Effector memory CD4-positive, alpha-beta T cell (primary cell): Measurements from ENCODE around the gene PIAS4.

Source experiments
- DNase-seq, 3 donors: peaks; one replicate each; pipeline ENCODE4 v3.0.0-alpha.2; 2020
- H3K27ac ChIP-seq: 2 replicates; pipeline ENCODE4 v1.7.0; 2013; ENCODE audit warnings: mild to moderate bottlenecking, low read length, moderate library complexity; ENCODE audit not compliant: insufficient read depth, poor library complexity, severe bottlenecking
- H3K27me3 ChIP-seq: replicated peaks from 2 replicates; pipeline ENCODE4 v1.7.0; 2013; ENCODE audit warnings: mild to moderate bottlenecking, low read length; ENCODE audit not compliant: insufficient read depth, control insufficient read depth, poor library complexity, severe bottlenecking
- H3K36me3 ChIP-seq: 2 replicates; pipeline ENCODE4 v1.7.0; 2013; ENCODE audit warnings: mild to moderate bottlenecking, low read length, moderate library complexity; ENCODE audit not compliant: control insufficient read depth, insufficient read depth
- H3K4me1 ChIP-seq: 2 replicates; pipeline ENCODE4 v1.7.0; 2013; ENCODE audit warnings: low read length, mild to moderate bottlenecking; ENCODE audit not compliant: control insufficient read depth, insufficient read depth, poor library complexity, severe bottlenecking
- H3K4me3 ChIP-seq: 2 replicates; pipeline ENCODE4 v1.7.0; 2013; ENCODE audit warnings: low read length, low read depth, mild to moderate bottlenecking; ENCODE audit not compliant: insufficient read depth, poor library complexity, severe bottlenecking
- H3K9me3 ChIP-seq: 2 replicates; pipeline ENCODE4 v1.7.0; 2013; ENCODE audit warnings: mild to moderate bottlenecking, low read length, moderate library complexity; ENCODE audit not compliant: control insufficient read depth

The PIAS4 gene

DNA sequence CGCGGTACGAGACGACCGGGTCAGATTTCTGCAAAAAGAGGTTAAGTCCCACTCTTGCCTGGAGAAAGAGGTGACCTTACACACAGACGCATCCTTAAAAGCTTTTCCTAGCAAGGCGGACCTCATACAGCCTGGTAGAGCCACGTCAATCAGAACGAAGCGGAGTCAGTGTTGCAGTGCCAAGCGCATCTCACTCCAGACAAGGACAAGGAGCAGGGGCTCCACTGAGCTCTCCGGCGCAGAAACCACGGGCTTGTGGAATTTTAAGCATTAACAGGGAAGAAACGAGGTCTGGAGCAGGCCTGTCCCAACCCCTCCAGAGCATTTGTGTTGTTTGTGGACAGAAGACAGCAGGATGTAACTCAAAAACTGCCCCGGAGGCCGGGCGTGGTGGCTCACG, 29.4 kb upstream of the PIAS4 start:
- Histone ChIP-seq H3K4me1 (no peaks in the 10 kb centered on the region), H3K27ac (no peak overlapping the region), H3K9me3 (no peaks in the 10 kb centered on the region), H3K4me3 (no peak overlapping the region), H3K27me3 (no peaks in the 10 kb centered on the region), H3K36me3 (peaks cover 75% of the 10 kb centered on the region)
- no peak for DNase-seq

DNA sequence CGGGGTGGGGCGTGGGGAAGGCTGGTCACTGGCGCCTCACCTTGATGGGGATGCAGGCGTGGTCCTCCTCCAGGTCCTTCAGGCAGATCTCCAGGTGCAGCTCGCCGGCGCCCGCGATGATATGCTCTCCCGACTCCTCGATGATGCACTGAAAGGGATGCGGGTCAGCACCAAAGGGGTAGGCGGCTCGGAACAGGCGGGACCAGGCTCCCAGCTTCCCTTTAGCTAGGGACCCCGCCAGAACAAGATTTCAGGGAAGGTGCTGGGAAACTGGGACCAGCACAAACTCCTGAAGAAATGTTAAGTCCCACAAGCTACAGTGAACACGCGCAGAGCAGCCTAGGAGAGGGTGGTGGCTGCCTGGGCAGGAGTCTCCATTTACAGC, 28.3 kb upstream of the PIAS4 start:
- Histone ChIP-seq H3K9me3 (no peaks in the 10 kb centered on the region), H3K4me3 (no peak overlapping the region), H3K4me1 (peaks cover 8% of the 10 kb centered on the region), H3K27me3 (no peaks in the 10 kb centered on the region), H3K36me3 (peaks cover 86% of the 10 kb centered on the region), H3K27ac (no peak overlapping the region)
- no peak for DNase-seq

DNA sequence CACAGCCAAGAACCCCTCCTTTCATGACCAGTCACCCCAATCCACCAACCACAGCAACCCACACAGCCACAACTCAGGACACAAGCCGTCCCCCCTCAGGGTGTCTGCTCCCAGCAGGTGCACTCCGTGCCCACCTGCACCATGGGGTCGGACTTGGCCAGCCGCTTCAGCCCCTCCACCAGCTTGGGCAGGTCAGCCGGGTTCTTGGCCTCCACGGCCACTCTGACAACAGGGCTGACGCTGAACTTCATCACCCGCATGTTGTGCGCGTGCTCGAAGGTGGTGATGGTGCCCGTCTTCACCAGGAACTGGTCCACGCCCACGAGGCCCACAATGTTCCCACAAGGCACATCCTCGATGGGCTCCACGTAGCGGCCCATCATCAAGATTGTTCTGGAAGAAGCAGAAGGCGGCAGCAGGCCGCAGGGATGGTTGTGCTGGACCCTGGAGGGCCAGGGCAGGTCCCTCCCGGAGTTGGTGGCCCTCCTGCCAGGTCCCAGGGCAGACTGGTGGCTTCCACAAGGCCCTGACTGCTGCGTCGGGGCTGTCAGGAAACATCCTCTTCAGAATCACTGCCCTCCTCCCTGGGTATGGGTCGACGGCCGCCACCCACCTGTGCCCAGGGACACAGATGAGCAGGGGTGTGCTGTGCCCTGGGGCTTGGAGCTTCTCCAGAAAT, 27.7 kb upstream of the PIAS4 start:
- H3K36me3 ChIP-seq, result peaks cover 86% of the 10 kb centered on the region
- no peak for DNase-seq
- H3K27ac ChIP-seq, result no peak overlapping the region
- H3K9me3 ChIP-seq, result no peaks in the 10 kb centered on the region
- H3K4me3 ChIP-seq, result no peak overlapping the region
- H3K4me1 ChIP-seq, result peaks cover 9% of the 10 kb centered on the region
- H3K27me3 ChIP-seq, result no peaks in the 10 kb centered on the region

DNA sequence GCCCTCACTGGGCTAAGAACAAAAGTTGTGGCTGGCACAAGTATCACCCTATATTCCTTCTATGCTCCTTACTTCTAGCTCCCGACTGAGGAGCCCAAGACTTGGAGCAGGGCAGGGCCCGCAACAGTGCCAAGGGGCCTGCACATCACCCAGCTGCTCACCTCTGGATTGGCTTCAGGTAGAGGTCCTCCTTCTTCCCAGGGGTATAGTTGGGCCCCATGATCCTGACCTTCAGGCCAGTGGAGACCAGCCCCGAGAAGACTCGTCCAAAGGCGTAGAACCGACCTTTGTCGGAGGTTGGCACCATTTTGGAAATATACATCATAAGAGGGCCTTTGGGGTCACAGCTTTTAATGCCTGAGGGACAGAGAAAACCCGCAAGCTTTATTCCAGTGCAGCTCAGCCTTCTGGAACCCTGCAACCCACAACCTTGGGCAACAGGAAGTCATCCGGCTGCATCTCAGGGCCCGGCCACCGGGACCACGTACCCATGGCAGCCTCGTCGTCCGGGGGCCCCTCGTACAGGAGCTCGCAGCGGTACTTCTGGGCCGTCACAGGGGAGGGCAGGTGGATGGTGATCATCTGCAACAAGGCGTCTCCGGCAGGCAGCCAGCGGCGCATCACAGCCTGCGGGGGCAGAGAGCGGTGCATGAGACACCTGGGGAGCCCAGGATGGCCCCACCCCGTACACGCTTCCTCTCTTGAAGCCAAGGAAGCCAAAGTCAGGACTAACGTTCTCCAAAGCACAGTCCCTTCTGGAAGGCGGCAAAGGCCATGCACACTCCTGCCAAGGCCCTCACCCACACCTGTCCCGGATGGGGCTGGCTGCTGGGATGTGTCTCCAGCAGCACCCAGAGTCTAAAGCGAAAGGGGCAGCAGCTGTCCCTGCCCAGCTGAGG, 26.9 kb upstream of the PIAS4 start:
- Histone ChIP-seq H3K9me3 (no peaks in the 10 kb centered on the region), H3K27ac (no peak overlapping the region), H3K36me3 (peaks cover 84% of the 10 kb centered on the region), H3K27me3 (no peaks in the 10 kb centered on the region), H3K4me1 (peaks cover 11% of the 10 kb centered on the region), H3K4me3 (no peak overlapping the region)
- no peak for DNase-seq

DNA sequence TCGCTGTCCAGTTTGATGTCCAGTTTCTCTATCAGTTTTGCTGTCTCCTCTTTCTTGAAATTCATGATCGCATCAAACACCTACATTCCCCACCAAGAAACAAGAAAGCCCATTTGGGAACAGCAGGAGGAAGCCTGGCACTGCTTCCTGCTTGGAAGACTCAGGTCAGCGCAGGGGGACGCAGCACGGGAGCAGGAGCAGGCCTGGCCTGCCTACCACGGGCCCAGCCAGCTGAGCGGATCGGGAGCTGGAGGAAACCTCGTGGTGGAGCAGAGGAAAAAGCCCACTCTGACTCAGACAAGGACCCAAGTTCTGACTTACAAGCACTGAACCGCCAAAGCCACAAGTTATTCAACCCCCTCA, 26.2 kb upstream of the PIAS4 start:
- H3K9me3 ChIP-seq, result no peaks in the 10 kb centered on the region
- no peaks in the 10 kb centered on the region for H3K27me3 ChIP-seq
- H3K27ac ChIP-seq, result no peak overlapping the region
- H3K4me1 ChIP-seq, result peaks cover 16% of the 10 kb centered on the region
- H3K36me3 ChIP-seq, result peaks cover 77% of the 10 kb centered on the region
- H3K4me3 ChIP-seq, result no peak overlapping the region
- no peak for DNase-seq

DNA sequence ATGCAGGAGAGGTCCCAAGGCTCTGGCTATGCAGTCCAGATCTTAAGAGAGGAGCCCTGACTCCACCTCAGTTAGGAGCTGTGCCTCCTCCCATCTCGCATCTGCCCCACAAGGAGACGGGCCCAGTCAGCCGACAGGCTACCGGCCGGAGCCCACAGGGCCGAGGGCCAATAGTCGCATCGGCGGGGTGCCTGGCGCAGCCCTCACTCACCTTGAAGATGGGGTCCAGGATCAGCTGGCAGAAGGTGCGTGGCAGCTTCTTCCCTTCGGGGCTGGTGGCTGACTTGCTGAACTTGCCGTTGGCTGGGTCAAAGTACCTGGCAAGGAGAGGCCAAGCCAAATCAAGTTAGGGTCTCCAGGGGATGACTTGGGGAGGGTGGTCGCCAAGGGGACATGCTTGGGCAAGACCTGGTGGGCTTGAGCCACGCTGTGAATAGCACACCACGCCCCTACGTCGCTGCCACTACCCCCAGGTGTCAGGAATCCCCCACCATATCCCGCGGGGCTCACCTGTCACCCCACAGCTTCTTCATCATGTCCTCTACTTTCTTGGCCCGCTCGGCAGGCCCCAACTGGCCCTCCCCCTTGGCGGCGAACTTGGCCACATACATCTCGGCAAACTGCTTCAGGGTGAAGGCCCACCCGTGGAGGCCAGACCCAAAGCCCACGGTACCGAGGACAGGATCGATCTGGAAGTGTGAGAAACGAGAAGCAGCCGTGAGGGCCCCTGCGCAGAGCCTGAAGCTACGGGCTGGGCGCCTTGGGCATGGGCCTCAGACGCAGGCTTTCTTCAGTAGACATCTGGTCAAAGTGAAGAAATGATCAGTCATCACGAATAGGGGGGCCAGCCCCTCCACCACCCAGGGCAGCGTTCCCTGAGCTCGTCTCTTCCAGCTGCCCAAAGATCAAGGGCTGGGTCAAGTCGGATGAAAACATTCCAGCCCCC, 25.5 kb upstream of the PIAS4 start:
- Histone ChIP-seq H3K9me3 (no peaks in the 10 kb centered on the region), H3K36me3 (peaks cover 70% of the 10 kb centered on the region), H3K27ac (no peak overlapping the region), H3K27me3 (no peaks in the 10 kb centered on the region), H3K4me3 (no peak overlapping the region), H3K4me1 (peaks cover 22% of the 10 kb centered on the region)
- DNase-seq, result no peak

DNA sequence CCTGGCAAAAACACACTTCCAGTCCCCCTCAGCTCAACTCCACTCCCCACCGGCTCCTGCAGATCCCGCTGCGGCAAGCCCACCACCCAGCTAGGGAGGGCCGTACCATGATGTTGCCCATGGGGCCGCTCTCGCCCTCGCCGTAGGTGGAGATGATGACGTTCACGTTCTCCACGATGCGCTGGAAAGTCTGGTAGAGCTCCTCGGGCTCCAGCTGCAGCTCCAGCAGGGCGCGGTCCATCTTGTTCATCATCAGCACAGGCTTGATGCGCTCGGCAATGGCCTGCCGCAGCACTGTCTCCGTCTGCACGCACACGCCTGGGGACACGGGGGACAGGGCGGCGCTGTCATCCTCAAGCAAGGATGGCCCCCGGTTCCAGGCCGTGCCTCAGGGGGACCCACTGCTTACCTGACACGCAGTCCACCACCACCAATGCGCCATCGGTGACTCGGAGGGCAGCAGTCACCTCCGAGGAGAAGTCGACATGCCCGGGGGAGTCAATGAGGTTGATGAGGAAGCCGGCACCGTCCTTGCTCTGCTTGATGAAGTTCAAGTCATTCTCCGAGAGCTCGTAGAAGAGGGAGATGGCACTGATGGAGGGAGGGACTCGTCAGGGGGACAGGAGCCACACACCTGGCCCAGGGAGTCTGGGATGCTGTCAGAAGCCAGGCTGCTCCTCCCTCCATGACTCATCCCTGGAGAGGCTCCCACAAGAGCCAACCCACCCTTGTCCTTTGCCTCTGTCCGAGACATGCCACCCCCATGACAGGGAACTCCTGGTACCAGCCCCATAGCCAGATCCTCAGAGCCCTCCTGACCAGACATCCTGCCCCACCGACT, 24.6 kb upstream of the PIAS4 start:
- H3K4me1 ChIP-seq, result peaks cover 25% of the 10 kb centered on the region
- DNase-seq, result no peak
- peak overlapping the region; percentile 78 for H3K27ac ChIP-seq
- no peaks in the 10 kb centered on the region for H3K27me3 ChIP-seq
- no peaks in the 10 kb centered on the region for H3K9me3 ChIP-seq
- no peak overlapping the region for H3K4me3 ChIP-seq
- peaks cover 61% of the 10 kb centered on the region for H3K36me3 ChIP-seq

DNA sequence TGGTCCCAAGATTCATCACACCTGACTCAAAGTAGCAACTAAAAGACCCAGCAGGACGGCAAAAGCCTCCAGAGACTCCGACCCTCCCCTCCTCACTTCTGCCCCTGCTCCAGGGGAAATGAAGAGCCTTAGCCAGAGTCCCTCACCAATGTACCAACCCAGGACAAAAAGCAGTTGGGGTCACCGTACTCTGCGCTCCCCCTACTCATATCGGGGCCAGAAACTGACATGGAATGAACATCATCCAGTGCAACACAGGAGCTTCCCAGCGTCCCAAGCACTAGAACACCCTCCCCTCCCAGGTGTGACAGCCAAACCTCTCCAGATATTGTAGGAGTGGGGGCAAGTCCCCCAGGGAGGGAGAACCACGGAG, 24.0 kb upstream of the PIAS4 start:
- Histone ChIP-seq H3K36me3 (peaks cover 55% of the 10 kb centered on the region), H3K27me3 (no peaks in the 10 kb centered on the region), H3K9me3 (no peaks in the 10 kb centered on the region), H3K4me3 (peak overlapping the region; percentile 99), H3K27ac (peak overlapping the region; percentile 78), H3K4me1 (peaks cover 29% of the 10 kb centered on the region)
- no peak for DNase-seq

DNA sequence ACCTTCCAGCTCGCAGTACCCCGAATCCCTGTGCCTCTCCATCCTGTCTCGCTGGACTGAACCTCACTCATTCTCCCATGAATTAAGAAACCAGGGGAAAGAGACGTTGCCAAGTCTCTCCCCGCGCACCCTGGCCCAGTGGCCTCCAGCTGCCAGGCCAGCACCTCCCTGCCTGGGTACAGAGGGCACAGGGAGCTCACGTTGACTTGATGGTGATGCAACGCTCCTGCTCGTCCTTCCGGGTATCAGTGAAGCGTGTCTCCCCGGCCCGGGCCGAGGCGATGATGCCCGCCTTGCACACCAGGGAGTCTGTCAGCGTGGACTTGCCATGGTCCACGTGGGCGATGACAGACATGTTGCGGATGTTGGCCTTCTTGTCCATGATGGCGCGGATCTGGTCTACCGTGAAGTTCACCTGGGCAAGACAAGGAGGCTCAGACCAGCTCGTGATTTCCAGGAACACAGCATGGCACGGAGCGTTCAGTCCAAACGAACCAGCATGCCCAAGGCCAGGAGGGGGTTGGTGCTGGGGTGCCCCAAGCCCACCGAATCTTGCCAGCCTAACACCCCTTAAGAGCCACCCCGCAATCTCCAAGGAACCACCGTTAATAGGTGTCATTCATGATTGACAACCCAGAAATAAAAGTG, 23.5 kb upstream of the PIAS4 start:
- no peak for DNase-seq
- Histone ChIP-seq H3K9me3 (no peaks in the 10 kb centered on the region), H3K4me3 (peak overlapping the region; percentile 99), H3K36me3 (peaks cover 52% of the 10 kb centered on the region), H3K27ac (peak overlapping the region; percentile 78), H3K27me3 (no peaks in the 10 kb centered on the region), H3K4me1 (peaks cover 29% of the 10 kb centered on the region)
